ENCODE data around the gene KCNK1. TPM values are rescaled to one million over a fixed set of nuclear protein-coding genes. Genes with fewer than 3 reads are reported as not detected.
"Not testable (repeated sequence)": the region's sequence is repeated elsewhere in the genome, so short reads cannot be mapped to it uniquely, and the experiment has no call there.

KCNK1 gene
- total and polyA plus RNA-seq, 12 donors = 2.5 to 29.5 (median 14.1) TPM

DNA sequence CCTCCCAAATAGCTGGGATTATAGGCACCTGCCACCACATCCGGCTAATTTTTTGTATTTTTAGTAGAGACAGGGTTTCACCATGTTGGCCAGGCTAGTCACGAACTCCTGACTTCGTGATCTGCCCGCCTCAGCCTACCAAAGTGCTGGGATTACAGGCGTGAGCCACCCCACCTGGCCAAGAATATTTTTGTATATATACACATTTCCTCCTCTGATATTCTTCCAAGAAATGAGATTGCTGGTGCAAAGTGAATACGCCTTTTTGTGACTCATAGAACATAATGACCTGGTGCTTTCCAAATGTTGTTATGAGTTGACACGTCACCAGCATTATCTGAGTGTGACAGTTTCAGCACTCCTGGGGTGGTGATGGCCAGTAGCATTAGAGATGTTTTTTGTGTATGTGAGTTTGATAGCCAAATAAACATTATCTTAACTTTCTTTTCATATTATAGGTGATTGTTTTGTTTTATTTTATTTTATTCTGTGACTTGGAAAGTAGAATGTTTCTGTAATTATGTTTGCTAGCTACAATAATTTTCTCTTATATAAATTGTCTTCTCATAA lies 54.9 kb downstream of the KCNK1 start:
- H3K9me3 ChIP-seq = no peaks in the 10 kb centered on the region
- ATAC-seq = peak in 7 of 8 donors; percentile 63 to 90 (median 78)
- H3K4me3 ChIP-seq = no peak overlapping the region
- intact Hi-C loops (cut with DNase I) = loop anchor here in 4 of 10 donors (5.0 to 10.0 kb wide), 3 partner anchors 53 to 56 kb away; partner anchors contain the start of gene KCNK1 (in 1 of the 4)
- no peaks in the 10 kb centered on the region for H3K27me3 ChIP-seq
- TF ChIP-seq, protein P1, sequence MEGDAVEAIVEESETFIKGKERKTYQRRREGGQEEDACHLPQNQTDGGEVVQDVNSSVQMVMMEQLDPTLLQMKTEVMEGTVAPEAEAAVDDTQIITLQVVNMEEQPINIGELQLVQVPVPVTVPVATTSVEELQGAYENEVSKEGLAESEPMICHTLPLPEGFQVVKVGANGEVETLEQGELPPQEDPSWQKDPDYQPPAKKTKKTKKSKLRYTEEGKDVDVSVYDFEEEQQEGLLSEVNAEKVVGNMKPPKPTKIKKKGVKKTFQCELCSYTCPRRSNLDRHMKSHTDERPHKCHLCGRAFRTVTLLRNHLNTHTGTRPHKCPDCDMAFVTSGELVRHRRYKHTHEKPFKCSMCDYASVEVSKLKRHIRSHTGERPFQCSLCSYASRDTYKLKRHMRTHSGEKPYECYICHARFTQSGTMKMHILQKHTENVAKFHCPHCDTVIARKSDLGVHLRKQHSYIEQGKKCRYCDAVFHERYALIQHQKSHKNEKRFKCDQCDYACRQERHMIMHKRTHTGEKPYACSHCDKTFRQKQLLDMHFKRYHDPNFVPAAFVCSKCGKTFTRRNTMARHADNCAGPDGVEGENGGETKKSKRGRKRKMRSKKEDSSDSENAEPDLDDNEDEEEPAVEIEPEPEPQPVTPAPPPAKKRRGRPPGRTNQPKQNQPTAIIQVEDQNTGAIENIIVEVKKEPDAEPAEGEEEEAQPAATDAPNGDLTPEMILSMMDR (IDR thresholded peaks at IDR 0.05) = no peak
- no peak for DNase-seq
- H3K4me1 ChIP-seq = peaks cover 0 to 32% (median 12%) of the 10 kb centered on the region in 9 donors
- WGBS, 2 donors = 49 to 54% methylated on average over 7 of the region's 7 CpGs
- no peaks in the 10 kb centered on the region for H3K36me3 ChIP-seq
- H3K27ac ChIP-seq = peak overlapping the region in 9 of 10 donors; percentile 32 to 79 (median 64)

DNA sequence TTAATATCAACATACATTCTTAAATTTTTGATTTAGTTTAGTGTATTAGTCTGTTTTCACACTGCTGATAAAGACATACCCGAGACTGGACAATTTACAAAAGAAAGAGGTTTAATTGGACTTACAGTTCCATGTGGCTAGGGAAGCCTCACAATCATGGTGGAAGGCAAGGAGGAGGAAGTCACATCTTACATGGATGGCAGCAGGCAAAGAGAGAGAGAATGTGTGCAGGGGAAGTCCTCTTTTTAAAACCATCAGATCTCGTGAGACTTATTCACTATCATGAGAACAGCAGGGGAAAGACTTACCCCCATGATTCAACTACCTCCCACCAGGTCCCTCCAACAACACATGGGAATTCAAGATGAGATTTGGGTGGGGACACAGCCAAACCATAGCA lies 56.5 kb downstream of the KCNK1 start:
- H3K4me3 ChIP-seq; H3K36me3 ChIP-seq; ATAC-seq; H3K9me3 ChIP-seq; H3K27me3 ChIP-seq; intact Hi-C loops (cut with DNase I); DNase-seq: not testable (repeated sequence)
- peak overlapping the region in 2 of 10 donors; percentile 23 to 79 for H3K27ac ChIP-seq
- H3K4me1 ChIP-seq = peaks cover 0 to 19% (median 8%) of the 10 kb centered on the region in 9 donors
- WGBS, 2 donors = 77 to 83% methylated on average over 2 of the region's 2 CpGs

DNA sequence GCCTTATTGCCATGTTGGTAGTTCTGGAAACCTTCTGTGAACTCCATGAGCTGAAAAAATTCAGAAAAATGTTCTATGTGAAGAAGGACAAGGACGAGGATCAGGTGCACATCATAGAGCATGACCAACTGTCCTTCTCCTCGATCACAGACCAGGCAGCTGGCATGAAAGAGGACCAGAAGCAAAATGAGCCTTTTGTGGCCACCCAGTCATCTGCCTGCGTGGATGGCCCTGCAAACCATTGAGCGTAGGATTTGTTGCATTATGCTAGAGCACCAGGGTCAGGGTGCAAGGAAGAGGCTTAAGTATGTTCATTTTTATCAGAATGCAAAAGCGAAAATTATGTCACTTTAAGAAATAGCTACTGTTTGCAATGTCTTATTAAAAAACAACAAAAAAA lies 57.4 kb downstream of the KCNK1 start:
- Histone ChIP-seq H3K9me3 (no peaks in the 10 kb centered on the region), H3K4me3 (no peak overlapping the region), H3K27me3 (no peaks in the 10 kb centered on the region), H3K27ac (no peak overlapping the region), H3K36me3 (no peaks in the 10 kb centered on the region), H3K4me1 (peaks cover 0 to 16% (median 8%) of the 10 kb centered on the region in 9 donors)
- DNase-seq = no peak
- no peak for ATAC-seq
- intact Hi-C loops (cut with DNase I) = no loop called here
- 92 to 93% methylated on average over 5 of the region's 5 CpGs for WGBS, 2 donors
- TF ChIP-seq, protein P1 (IDR thresholded peaks at IDR 0.05) = no peak

DNA sequence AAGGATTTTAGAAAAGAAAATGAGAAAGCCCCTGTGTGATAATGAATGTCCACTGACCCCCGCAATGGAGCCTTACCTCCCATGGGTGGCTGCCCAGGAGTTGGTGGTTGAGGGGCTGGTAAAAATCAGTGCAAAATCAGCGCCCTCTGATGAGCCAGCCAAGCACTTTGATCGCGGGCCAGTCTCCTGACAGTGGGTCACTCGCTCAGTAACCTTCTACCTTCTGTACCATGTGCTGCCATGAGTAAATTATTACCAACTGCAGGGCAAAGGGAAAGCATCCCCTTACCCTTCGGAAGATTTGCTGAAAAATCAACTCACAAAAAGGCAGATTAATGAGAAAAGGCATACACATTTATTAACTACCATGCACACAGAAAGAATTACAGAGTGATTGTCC lies 58.8 kb downstream of the KCNK1 start:
- no peaks in the 10 kb centered on the region for H3K27me3 ChIP-seq
- no peak for DNase-seq
- no peak overlapping the region for H3K4me3 ChIP-seq
- no peaks in the 10 kb centered on the region for H3K9me3 ChIP-seq
- H3K4me1 ChIP-seq = peaks cover 0 to 16% (median 8%) of the 10 kb centered on the region in 9 donors
- H3K36me3 ChIP-seq = no peaks in the 10 kb centered on the region
- no peak overlapping the region for H3K27ac ChIP-seq
- WGBS, 2 donors = 92 to 94% methylated on average over 6 of the region's 6 CpGs
- TF ChIP-seq, protein P1 (IDR thresholded peaks at IDR 0.05) = no peak
- ATAC-seq = no peak
- intact Hi-C loops (cut with DNase I) = no loop called here

DNA sequence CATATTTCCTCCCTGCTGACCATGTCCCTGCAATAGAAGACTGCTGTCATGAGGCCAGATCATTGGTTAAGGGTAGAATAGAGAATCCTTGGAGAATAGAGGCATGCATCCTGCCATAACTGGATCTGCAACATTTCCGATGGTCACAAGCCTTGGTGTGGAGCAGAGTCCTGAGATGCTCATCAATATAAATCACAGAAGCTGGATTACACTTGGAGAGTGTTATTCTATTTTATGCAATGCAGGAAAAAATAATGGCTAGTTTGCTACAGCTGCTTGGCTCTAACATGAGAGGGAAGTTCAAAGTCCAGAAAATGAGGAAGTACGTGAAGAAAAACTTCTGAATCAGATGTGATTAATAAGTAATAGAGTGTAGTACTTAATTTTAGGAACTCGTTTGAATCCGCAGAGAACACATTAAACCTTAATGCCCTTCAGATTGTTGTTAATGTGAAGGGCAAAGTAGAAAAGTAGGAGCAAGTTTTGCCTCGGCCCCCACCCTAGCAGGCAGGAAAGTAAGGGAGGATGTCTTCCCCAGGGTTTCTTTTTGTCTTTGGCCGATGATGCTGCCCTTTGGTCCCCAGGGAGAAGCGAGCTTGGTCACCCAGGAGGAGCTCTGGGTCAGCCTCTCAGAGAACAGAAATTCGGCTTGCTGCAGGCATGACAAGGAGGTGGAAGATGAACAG lies 59.5 kb downstream of the KCNK1 start:
- Histone ChIP-seq H3K9me3 (no peaks in the 10 kb centered on the region), H3K27ac (no peak overlapping the region), H3K4me3 (no peak overlapping the region), H3K27me3 (no peaks in the 10 kb centered on the region), H3K36me3 (no peaks in the 10 kb centered on the region), H3K4me1 (peaks cover 0 to 13% (median 3%) of the 10 kb centered on the region in 9 donors)
- ATAC-seq (no peak), DNase-seq (no peak)
- intact Hi-C loops (cut with DNase I) = no loop called here
- TF ChIP-seq, protein P1 (IDR thresholded peaks at IDR 0.05) = no peak
- WGBS, 2 donors = 74 to 79% methylated on average over 8 of the region's 8 CpGs
